IPS DF 4.7 (cell line): Measurements from ENCODE around the gene APOBR.
"Not testable (repeated sequence)": the region's sequence is repeated elsewhere in the genome, so short reads cannot be mapped to it uniquely, and the experiment has no call there.

Experiments used
- DNase-seq: peaks from one replicate; pipeline ENCODE4 v3.0.0-alpha.2; 2013; ENCODE audit warnings: low spot score; ENCODE audit errors: extremely low read depth

Gene APOBR

GRCh38 chr16:28527100-28527785 is 32.8 kb downstream of the APOBR start:
- not testable (repeated sequence) for DNase-seq

DNA sequence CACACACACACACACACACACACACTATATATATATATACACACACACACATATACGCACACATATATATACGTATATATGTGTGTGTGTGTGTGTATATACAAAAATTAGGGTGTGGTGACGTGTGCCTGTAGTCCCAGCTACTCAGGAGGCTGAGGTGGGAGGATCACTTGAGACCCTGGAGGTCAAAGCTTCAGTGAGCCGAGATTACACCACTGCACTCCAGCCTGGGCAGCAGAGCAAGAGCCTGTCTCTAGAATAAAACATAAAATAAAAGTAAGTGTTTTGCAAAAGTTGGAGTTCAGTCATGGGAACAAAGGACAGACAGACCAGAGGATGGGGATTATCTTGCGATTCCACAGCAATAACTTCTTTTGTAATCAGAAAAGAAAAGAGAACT is 33.5 kb downstream of the APOBR start:
- no peak for DNase-seq

- no peak for DNase-seq
These were observed 34.0 kb downstream of the APOBR start for GRCh38 chr16:28528463-28528867.

GRCh38 chr16:28529124-28529523 is 34.7 kb downstream of the APOBR start:
- DNase-seq, result no peak

- DNase-seq, result no peak
These were observed 37.6 kb downstream of the APOBR start for GRCh38 chr16:28531777-28532744.

GRCh38 chr16:28532940-28533647 is 38.7 kb downstream of the APOBR start:
- no peak for DNase-seq

GRCh38 chr16:28534542-28535373 is 40.3 kb downstream of the APOBR start:
- no peak for DNase-seq

GRCh38 chr16:28537076-28537475 is 42.6 kb downstream of the APOBR start:
- no peak for DNase-seq

DNA sequence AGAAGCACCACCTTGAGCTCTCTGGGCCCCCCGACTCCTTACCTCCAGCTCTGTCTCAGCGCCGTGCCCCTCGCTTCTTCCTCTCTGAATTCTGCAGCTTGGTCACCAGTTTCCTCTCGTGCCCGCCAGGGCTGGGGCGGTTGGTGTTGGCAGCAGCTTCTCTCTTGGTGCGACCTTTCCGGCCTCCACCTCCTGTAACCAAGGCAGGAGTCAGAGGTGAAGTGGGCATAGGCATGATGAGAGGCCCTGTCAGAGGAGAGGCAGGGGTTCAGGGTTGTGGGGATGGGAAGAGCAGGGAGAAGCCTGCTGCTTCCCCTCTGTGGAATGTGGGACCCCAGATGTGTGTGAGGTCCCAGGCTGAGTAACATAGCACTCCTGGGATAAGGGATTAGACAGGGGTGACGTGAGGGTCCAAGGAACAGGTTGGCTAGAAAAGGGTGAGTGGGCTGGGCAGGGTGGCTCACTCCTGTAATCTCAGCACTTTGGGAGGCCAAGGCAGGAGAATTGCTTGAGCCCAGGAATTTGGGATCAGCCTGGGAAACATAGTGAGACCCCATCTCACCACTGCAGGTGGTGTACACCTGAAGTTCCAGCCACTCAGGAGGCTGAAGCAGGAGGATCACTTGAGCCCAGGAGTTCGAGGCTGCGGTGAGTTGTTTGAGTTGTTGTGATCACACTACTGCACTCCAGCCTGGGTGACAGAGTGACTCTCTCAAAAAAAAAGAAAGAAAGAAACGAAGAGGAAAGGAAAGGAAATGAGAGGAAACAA is 43.7 kb downstream of the APOBR start:
- DNase-seq, result no peak

- no peak for DNase-seq
These were observed 44.5 kb downstream of the APOBR start, which contains the start of gene NUPR1 for GRCh38 chr16:28538733-28539596. NUPR1 (minus strand) TSS chr16:28538974; CDS start chr16:28538907, 67 bp downstream.

- DNase-seq, result no peak
These were observed 45.9 kb downstream of the APOBR start for GRCh38 chr16:28540346-28540745.

DNA sequence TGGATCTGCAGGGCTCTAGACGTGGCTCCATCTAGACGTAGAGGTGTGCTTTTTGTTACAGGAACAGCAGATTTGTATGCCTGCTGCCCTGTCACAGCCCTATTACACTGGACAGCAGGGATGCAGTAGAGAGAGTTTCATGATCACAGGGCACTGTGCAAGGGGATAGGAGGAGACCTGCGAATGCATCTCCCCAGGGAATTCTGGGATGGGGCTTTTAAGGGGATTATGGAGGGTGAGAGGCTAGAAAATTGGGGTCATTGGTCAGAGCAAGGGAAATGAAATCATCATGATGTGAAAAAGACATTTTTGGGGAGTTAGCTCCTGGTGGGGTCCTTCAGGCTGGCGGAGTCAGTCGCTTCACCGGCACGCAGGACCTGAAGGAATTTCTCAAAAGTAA is 48.2 kb downstream of the APOBR start:
- no peak for DNase-seq

DNA sequence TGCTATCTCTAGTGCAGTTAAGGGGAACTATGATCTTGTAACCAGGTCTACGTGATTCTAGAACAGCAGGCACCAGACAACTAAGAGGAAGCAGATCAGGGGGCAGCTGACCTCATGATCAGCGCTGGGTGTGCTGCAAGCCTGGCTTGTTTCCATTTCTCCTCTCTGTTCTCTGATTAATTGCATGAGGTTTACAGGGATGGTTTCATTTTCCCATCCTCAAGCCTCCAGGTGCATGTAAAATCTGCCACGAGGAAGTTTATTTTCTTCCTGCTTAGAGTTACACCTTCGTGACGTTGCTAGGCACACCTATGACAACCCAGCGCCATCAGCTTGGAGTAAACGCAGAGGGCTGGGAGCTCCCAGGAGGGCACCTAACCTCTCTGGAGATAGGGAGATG is 48.6 kb downstream of the APOBR start:
- DNase-seq, result no peak

DNA sequence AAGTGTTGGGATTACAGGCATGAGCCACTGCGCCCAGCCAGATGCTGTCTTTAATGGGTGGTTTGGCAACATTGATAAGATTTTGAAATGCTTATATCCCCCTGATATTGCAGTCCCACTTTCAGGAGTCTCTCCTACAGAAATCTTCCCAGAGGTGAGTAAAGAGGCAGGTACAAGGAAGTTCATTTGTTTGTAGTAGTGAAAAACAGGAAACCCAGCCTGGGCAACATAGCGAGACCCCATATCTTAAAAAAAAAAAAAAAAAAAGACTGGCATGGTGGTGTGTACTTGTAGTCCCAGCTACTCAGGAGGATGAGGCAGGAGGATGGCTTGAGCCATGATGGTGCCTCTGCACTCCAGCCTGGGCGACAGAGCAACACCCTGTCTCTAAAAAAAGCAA is 50.6 kb downstream of the APOBR start:
- no peak for DNase-seq

DNA sequence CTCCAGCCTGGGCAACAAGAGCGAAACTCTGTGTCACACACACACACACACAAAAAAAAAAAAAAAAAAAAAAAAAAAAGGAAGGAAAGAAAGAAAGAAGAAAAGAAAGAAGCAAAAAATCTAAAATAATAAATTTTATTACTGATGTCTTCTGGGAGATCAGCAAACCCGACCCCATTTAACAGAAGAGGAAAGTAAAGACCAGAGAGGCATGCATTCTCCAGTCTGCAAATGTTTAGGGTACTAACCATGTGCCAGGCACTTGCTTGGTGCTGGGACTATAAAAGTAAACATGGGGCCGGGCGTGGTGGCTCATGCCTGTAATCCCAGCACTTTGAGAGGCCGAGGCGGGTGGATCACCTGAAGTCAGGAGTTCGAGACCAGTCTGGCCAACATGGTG is 51.5 kb downstream of the APOBR start:
- DNase-seq, result not testable (repeated sequence)

DNA sequence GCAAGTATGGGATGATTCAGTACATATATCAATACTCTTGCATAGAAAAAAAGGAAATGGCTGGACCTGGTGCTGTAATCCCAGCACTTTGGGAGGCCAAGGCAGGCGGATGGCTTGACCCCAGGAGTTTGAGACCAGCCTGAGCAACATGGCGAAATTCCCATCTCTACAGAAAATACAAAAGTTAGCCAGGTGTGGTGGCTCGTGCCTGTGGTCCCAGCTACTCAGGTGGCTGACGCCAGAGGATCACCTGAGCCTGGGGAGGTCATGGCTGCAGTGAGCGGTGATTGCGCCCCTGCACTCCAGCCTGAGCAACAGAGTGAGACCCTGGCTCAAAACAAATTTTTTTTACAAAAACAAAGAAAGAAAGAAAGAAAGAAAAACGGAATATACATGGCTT is 52.2 kb downstream of the APOBR start:
- no peak for DNase-seq

DNA sequence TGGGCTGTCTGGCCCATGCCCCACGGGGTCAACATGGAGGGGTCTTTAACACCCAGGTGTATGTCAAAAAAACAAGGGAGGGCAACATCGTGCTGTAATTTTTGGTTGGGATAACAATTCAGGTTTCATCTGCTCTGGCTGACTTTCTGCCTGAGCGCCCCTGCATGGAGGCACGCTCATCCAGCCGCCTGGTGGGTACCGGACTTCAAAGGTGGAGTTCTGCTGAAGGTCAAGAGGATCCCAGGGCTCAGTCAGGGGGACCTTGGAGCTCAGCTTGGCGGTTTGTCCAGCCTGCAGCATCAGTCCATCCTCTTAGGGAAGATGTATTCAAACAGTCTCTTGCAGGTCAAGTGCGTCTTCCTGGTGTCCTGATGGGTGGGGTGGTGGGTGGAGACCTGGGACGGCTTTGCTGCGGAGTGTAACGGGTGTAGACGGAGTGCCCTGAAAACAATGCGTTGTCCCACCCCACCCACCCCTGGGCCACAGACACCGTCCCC is 53.9 kb downstream of the APOBR start:
- no peak for DNase-seq
